Caco-2 (cell line): Measurements from ENCODE around the gene DRD4. TPM values are rescaled to one million over a fixed set of nuclear protein-coding genes. Genes with fewer than 3 reads are reported as not detected.

ENCODE experiments used
- BruUV-seq: library from RNA; stranded (reverse); fragments of 400-500 nt; replicated peaks from 2 replicates; lab custom pipeline; 2021; lab: Mats Ljungman, UMichigan
- CTCF ChIA-PET: fragments of 300-600 bp; sonication (Branson Sonifier 250); formaldehyde crosslinking; loops from one replicate; lab custom pipeline; 2022; ENCODE audit warnings: antibody characterized with exemption; lab: Charles Lee
- POLR2A ChIA-PET: fragments of 300-600 bp; sonication (Branson Sonifier 250); formaldehyde crosslinking; loops from one replicate; lab custom pipeline; 2022; ENCODE audit warnings: antibody characterized with exemption; lab: Charles Lee
- DNase-seq, 2 experiments: peaks; one replicate each; pipeline versions ENCODE4 v3.0.0 to v3.0.0-alpha.2; 2020 to 2022
- H3K27me3 ChIP-seq: replicated peaks from 2 replicates; pipeline ENCODE4 v1.6.0; 2011; ENCODE audit warnings: low read length; ENCODE audit not compliant: control insufficient read depth, insufficient read depth
- H3K36me3 ChIP-seq: 2 replicates; pipeline ENCODE4 v1.5.1; 2011; ENCODE audit warnings: low read length; ENCODE audit not compliant: control insufficient read depth, insufficient read depth
- H3K4me1 ChIP-seq: fragments of 250-450 bp; sonication (Bioruptor Pico); 2 replicates; pipeline ENCODE4 v1.5.1; 2020; ENCODE audit warnings: mild to moderate bottlenecking
- H3K4me3 ChIP-seq: 2 replicates; pipeline ENCODE4 v1.5.1; 2011; ENCODE audit warnings: low read depth, mild to moderate bottlenecking, control low read depth, low read length
- H3K9me3 ChIP-seq: fragments of 250-450 bp; sonication (Bioruptor Pico); 2 replicates; pipeline ENCODE4 v1.5.1; 2020; ENCODE audit warnings: mild to moderate bottlenecking, moderate library complexity
- H3K27ac Mint-ChIP-seq: one replicate; pipeline ENCODE4 v1.8.0; 2022; ENCODE audit warnings: mixed read lengths; ENCODE audit not compliant: unreplicated experiment
- H3K27me3 Mint-ChIP-seq: one replicate; pipeline ENCODE4 v1.8.0; 2022; ENCODE audit warnings: mixed read lengths; ENCODE audit not compliant: insufficient read depth, unreplicated experiment
- H3K36me3 Mint-ChIP-seq: one replicate; pipeline ENCODE4 v1.8.0; 2022; ENCODE audit warnings: mild to moderate bottlenecking, mixed read lengths; ENCODE audit not compliant: insufficient read depth, unreplicated experiment
- H3K4me1 Mint-ChIP-seq: one replicate; pipeline ENCODE4 v1.8.0; 2022; ENCODE audit warnings: low read depth, mixed read lengths; ENCODE audit not compliant: unreplicated experiment
- H3K4me3 Mint-ChIP-seq: one replicate; pipeline ENCODE4 v1.8.0; 2022; ENCODE audit warnings: mild to moderate bottlenecking, moderate library complexity, mixed read lengths; ENCODE audit not compliant: unreplicated experiment
- H3K9me3 Mint-ChIP-seq: one replicate; pipeline ENCODE4 v1.8.0; 2022; ENCODE audit warnings: mixed read lengths; ENCODE audit not compliant: unreplicated experiment
- intact Hi-C: fragments of 100-400 bp; cut with micrococcal nuclease; formaldehyde crosslinking; loops from one replicate; pipeline ENCODE4 v1.10.0; 2022; ENCODE audit not compliant: unreplicated experiment
- total RNA-seq: library from RNA; stranded (reverse); gene quantifications from 2 replicates; pipeline ENCODE4 v1.2.3, GENCODE V29; 2022
- TF ChIP-seq, protein P1 (sequence below), 2 experiments: fragments of 200-600 bp in 1 of 2; IDR thresholded peaks; 1 replicate in 1 of 2; 2 replicates in 1 of 2; pipeline versions ENCODE4 v1.5.1 to v1.8.0; 2011 to 2022; ENCODE audit warnings: antibody characterized with exemption in 1 of 2, control low read depth in 1 of 2, inconsistent platforms in 1 of 2, low read depth in 1 of 2, low read length in 1 of 2, mild to moderate bottlenecking in 1 of 2, moderate library complexity in 1 of 2; ENCODE audit not compliant: insufficient read depth in 1 of 2, severe bottlenecking in 1 of 2, unreplicated experiment in 1 of 2

DRD4 gene
- total RNA-seq, 1 experiment from 2014 or later, result 1.0 TPM

DNA sequence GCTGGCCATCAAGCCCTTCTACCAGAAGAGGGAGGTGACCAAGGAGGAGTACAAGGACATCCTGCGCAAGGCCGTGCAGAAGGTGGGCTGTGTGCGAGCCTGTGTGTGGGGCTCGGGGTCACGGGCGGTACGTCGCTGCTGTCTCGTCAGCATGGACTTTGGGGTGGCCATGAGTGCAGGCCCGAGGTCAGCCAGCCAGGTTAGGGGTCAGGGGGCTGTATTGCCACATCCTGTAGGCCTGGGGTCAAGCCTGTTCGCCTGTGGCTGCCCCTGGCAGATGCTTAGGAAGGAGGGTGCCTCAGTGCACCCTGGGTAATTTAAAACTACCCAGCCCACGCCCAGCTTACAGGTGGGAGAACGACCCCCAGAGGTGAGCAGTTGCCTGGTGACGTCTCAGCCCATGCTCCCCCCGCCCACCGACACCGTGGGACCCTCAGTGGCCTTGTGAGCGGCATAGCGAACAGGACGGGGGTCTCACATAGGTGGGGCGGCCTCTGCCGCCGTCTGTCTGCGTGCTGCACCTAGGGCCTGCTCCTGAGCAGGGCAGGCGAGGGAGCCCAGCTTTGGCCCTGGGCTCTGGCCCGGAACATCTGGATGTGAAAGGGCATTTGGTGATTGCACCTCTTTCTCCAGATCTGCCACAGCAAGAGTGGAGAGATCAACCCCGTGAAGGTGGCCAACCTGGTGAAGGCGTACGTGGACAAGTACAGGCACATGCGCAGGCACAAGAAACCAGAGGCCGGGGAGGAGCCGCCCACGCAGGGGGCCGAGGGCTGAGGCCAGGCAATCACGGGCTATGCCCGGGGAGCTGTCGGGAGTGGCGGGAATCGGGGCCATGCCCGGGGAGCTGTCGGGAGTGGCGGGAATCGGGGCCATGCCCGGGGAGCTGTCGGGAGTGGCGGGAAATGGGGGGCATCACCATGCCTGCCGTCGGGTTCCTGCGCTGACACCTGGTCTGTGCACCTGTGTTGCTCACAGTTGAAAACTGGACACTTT lies 25.8 kb upstream of the DRD4 start:
- Histone ChIP-seq H3K27me3 (no peaks in the 10 kb centered on the region), H3K4me1 (peaks cover 25% of the 10 kb centered on the region), H3K4me3 (no peak overlapping the region), H3K36me3 (peaks cover 13% of the 10 kb centered on the region), H3K9me3 (no peaks in the 10 kb centered on the region)
- CTCF ChIA-PET, result no interaction called here
- POLR2A ChIA-PET, result interaction anchor here (0.6 kb wide), 1 partner anchor 43 kb away, joined by 5 read pairs; no protein-coding TSS in a partner anchor
- BruUV-seq, result TSS peak; percentile 3
- H3K9me3 Mint-ChIP-seq, result no peaks in the 10 kb centered on the region
- peaks cover 96% of the 10 kb centered on the region for H3K36me3 Mint-ChIP-seq
- H3K4me3 Mint-ChIP-seq, result no peak overlapping the region
- peaks cover 5% of the 10 kb centered on the region for H3K4me1 Mint-ChIP-seq
- intact Hi-C loops, result loop anchor here (5.0 kb wide), 1 partner anchor 34 kb away; the partner anchor contains the start of gene PHRF1
- DNase-seq, result no peak
- H3K27me3 Mint-ChIP-seq, result no peaks in the 10 kb centered on the region
- TF ChIP-seq, protein P1, sequence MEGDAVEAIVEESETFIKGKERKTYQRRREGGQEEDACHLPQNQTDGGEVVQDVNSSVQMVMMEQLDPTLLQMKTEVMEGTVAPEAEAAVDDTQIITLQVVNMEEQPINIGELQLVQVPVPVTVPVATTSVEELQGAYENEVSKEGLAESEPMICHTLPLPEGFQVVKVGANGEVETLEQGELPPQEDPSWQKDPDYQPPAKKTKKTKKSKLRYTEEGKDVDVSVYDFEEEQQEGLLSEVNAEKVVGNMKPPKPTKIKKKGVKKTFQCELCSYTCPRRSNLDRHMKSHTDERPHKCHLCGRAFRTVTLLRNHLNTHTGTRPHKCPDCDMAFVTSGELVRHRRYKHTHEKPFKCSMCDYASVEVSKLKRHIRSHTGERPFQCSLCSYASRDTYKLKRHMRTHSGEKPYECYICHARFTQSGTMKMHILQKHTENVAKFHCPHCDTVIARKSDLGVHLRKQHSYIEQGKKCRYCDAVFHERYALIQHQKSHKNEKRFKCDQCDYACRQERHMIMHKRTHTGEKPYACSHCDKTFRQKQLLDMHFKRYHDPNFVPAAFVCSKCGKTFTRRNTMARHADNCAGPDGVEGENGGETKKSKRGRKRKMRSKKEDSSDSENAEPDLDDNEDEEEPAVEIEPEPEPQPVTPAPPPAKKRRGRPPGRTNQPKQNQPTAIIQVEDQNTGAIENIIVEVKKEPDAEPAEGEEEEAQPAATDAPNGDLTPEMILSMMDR (IDR thresholded peaks at IDR 0.05; ENCODE audit: insufficient read depth in 1 of 2, low read depth in 1 of 2, low read length in 1 of 2, severe bottlenecking in 1 of 2, unreplicated experiment in 1 of 2), result no peak
- H3K27ac Mint-ChIP-seq, result no peak overlapping the region

DNA sequence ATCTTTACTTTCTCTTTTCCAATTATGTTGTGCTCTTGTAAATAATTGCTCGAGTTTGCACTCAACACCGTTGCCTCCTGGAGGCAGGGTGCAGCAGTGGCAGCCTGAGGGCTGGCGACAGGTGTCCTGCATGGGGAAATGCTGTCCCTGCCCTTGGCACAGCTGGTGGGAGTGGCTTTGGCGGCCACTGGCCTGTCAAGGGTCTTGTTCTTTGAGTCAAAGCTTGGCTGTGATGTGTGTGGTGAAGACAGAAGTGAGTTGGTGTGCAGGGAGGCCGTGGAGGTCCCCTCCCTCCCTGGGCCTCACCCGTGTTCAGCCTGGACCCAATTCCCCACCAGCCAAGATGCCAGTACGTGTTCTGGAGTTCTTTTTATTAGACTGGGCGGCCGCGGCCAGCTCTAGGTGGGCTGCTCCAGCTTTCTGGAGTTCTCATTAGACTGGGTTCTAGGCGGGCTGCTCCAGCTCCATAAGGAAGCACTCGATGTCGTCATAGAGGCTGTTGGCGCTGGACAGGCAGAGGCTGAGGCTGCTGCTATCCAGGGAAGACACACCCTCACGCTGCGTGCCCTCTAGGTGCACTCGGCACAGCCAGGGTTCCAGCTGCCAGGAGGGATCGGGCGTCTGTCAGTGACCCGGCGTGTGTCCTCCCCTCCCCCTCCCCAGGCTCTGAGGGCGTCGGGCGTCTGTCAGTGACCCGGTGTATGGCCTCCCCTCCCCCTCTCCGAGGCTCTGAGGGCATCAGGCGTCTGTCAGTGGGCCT lies 24.7 kb upstream of the DRD4 start:
- no peaks in the 10 kb centered on the region for H3K9me3 ChIP-seq
- H3K27ac Mint-ChIP-seq, result peak overlapping the region; percentile 58
- peak overlapping the region; percentile 5 for H3K4me3 Mint-ChIP-seq
- no peak overlapping the region for H3K4me3 ChIP-seq
- BruUV-seq, result no TSS peak
- H3K27me3 Mint-ChIP-seq, result no peaks in the 10 kb centered on the region
- peaks cover 9% of the 10 kb centered on the region for H3K36me3 ChIP-seq
- peak; percentile 67 to 68 for DNase-seq
- TF ChIP-seq, protein P1 (IDR thresholded peaks at IDR 0.05; ENCODE audit: insufficient read depth in 1 of 2, low read depth in 1 of 2, low read length in 1 of 2, severe bottlenecking in 1 of 2, unreplicated experiment in 1 of 2), result peak in 1 of 2 experiments; percentile 51
- no peaks in the 10 kb centered on the region for H3K9me3 Mint-ChIP-seq
- ChIA-PET CTCF (interaction anchor here (0.6 kb wide), 1 partner anchor 24 kb away, joined by 4 read pairs; no protein-coding TSS in a partner anchor), POLR2A (interaction anchor here (1.6 kb wide), 1 partner anchor 58 kb away, joined by 5 read pairs; no protein-coding TSS in a partner anchor)
- peaks cover 5% of the 10 kb centered on the region for H3K4me1 Mint-ChIP-seq
- H3K27me3 ChIP-seq, result no peaks in the 10 kb centered on the region
- H3K4me1 ChIP-seq, result peaks cover 27% of the 10 kb centered on the region
- peaks cover 91% of the 10 kb centered on the region for H3K36me3 Mint-ChIP-seq
- intact Hi-C loops, result loop anchor here (5.0 kb wide), 1 partner anchor 35 kb away; the partner anchor contains the start of gene PHRF1

DNA sequence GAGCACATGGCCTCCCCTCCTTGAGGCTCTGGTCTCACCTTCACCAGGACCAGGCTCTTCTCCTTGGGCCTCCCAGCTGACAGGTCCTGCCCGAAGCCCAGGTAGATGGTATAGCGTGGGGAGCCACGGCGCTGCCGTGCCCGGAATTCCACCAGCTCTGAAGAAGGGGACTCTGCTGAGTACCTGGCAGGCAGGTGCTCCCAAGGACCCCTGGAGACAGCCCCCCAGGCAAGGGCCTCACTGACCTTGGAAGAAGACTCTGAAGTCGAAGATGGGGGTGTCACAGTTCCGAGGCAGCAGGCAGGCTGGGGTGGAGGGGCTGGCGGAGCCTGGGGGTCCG lies 24.1 kb upstream of the DRD4 start:
- TF ChIP-seq, protein P1 (IDR thresholded peaks at IDR 0.05; ENCODE audit: insufficient read depth in 1 of 2, low read depth in 1 of 2, low read length in 1 of 2, severe bottlenecking in 1 of 2, unreplicated experiment in 1 of 2), result no peak
- POLR2A ChIA-PET, result interaction anchor here (1.6 kb wide), 1 partner anchor 58 kb away, joined by 5 read pairs; no protein-coding TSS in a partner anchor
- H3K4me3 ChIP-seq, result no peak overlapping the region
- no peak for DNase-seq
- no peak overlapping the region for H3K4me3 Mint-ChIP-seq
- intact Hi-C loops, result loop anchor here (5.0 kb wide), 1 partner anchor 36 kb away; the partner anchor contains the start of gene PHRF1
- H3K27me3 Mint-ChIP-seq, result no peaks in the 10 kb centered on the region
- peaks cover 27% of the 10 kb centered on the region for H3K4me1 ChIP-seq
- no peaks in the 10 kb centered on the region for H3K9me3 ChIP-seq
- peaks cover 9% of the 10 kb centered on the region for H3K36me3 ChIP-seq
- no peaks in the 10 kb centered on the region for H3K27me3 ChIP-seq
- CTCF ChIA-PET, result interaction anchor here (0.6 kb wide), 1 partner anchor 25 kb away, joined by 4 read pairs; no protein-coding TSS in a partner anchor
- H3K4me1 Mint-ChIP-seq, result peaks cover 5% of the 10 kb centered on the region
- no peaks in the 10 kb centered on the region for H3K9me3 Mint-ChIP-seq
- BruUV-seq, result no TSS peak
- peaks cover 93% of the 10 kb centered on the region for H3K36me3 Mint-ChIP-seq
- H3K27ac Mint-ChIP-seq, result peak overlapping the region; percentile 58
